ENCODE results near the gene BRSK1.

BRSK1 gene

DNA sequence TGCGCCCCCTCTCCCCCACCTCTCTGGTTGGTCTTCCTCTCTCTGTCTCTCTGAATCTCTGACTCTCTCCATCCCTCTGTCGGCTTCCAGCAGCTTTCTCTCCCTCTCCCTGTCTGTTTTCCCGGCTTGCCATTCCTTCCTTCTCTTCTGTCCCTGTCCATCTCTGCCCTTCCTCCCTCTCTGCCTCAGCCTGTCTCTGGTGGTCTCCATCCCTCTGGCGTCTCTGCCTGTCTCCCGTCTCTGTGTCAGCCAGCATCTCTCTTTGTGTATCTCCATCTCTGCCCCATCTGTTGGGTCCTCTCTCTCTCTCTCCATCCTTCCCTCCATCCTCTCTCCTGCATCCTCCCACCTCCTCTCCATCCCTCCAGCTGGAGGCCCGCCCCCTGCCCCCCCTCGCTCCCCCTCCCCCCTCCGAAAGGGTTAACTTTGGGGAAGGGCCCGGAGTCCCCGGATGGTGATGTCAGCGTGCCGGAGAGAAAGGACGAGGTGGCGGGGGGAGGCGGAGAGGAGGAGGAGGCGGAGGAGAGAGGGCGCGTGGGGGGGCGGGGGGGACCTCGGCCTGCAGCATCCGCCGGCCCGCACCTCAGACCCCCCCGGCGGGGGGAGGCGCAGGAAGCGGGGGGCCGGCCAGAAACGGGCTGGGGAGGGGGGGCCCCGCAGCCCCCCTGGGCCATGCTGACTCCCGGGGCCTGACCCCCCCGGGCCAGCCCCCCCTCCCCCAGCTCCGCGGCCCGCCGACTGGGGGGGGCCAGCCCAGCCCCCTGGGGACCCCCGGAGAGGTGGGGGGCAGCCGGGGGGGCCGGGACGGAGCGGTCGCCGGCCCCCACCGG is at the start of gene BRSK1:
Gene BRSK1 (plus strand): TSS at position 450 of the 830 bp plus-strand sequence. CDS start 446 bp downstream, outside the sequence.
- DNase-seq: peak; percentile 67

DNA sequence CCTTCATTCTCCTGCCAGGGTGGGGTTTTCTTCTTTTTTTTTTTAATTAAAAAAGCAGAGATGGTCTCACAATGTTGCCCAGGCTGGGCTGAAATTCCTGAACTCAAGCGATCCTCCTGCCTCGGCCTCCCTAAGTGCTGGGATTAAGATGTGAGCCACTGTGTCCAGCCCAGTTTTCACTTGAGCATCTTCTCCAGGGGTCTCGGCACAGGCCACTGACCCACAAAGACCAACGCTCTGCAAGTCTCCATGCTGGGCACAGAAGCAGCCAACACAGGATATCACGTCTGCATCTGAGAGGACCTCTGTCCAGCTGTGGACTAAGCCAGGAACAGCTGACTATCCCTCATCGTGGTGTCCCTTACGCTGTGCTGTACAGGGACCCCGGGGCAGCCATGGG is 45.8 kb upstream of the BRSK1 start:
- DNase-seq: no peak

GRCh38 chr19:55239004-55239403 is 44.8 kb upstream of the BRSK1 start:
- no peak for DNase-seq

GRCh38 chr19:55240713-55241020 is 43.1 kb upstream of the BRSK1 start:
- DNase-seq: no peak

GRCh38 chr19:55241143-55241934 is 42.5 kb upstream of the BRSK1 start:
- DNase-seq: no peak

- DNase-seq: no peak
Observed at GRCh38 chr19:55241935-55242464, 41.8 kb upstream of the BRSK1 start.

DNA sequence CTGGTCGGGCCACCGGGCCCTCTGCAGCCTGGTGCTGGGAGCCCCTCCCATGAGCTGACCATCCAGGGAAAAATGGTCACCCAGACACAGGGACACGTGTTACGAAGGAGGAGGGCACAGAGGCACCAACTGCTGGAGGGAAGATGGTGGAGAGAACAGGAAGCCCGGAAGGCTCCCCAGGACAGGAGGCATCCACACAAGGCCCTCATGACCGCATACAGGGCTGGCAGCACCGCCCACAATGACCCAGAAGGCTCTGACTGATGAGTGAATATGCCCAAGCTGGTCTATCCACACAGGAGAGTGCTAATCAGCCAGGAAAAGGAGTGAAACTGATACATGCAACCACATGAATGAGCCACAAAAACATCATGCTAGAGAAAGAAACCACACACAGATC is 41.3 kb upstream of the BRSK1 start:
- no peak for DNase-seq

- DNase-seq: no peak
Observed at GRCh38 chr19:55244004-55244680, 39.7 kb upstream of the BRSK1 start.

GRCh38 chr19:55245236-55245904 is 38.4 kb upstream of the BRSK1 start:
- no peak for DNase-seq

DNA sequence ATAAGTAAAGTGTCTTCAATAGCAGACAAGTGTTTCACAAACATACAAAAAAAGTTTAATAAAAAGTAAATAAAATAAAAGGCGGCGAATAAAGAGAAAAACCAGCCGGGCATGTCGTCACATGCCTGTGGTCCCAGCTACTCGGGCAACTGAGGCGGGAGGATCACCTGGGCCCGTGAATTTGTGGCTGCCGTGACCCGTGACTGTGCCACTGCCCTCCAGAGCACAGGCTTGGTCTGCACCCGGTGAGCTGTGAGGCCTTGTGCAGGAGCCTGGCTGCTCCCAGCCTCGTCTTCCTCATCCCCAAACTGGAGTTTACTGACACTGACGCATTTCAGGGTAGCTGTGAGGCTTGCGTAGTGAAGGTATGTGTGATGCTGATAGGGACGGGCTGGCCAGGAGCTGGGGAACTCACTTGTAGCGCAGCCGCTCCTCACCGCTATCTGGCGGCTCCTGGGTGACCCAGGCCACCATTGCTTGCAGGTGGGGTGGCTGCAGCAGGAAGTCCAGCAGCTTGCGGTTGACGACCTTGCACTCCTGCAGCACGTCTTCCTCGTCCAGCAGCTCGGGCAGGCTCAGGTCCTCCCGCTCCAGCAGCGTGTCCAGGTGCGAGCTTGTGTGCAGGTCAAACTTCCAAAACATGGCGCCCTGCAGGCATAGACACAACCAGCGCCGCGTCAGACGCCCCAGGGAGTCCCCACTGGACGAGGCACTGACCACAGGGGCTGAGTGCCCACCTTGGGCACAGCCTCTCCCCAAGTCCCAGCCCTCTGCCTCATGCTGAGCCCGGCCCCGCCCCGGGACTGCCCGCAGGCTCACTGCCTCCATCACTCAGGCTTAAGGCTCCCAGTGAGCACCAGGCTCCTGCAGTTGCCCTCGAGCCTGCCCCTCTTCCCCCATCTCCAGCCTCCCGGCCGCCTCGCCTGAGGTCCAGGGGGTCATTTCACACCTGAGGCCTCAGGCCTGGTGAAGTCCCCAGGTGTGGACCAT is 37.0 kb upstream of the BRSK1 start:
- no peak for DNase-seq

DNA sequence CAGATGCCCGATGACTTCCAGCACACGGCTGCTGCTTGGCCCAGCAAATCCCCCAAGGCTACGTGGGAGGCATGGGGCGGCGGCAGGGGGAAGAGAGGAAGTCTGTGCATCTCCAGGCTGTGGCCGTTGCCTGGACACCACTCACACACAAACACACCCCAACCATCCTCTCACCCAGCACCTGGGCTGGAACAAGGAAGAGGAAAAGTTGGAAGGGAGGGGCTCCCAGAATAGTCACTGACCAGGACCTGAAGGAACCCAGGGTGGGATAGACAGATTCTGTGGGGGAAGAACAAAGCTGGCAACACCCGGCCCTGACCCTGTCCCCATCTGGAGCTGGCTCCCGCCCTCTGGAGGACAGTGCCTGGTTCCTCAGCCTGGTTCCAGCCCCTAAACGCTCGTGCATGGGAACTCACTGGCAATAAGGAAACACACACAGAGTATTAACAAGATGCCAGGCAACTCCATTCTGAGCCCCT is 36.1 kb upstream of the BRSK1 start:
- DNase-seq: no peak

- no peak for DNase-seq
Observed at GRCh38 chr19:55248166-55248675, 35.6 kb upstream of the BRSK1 start.

GRCh38 chr19:55248704-55249103 is 35.1 kb upstream of the BRSK1 start:
- no peak for DNase-seq

DNA sequence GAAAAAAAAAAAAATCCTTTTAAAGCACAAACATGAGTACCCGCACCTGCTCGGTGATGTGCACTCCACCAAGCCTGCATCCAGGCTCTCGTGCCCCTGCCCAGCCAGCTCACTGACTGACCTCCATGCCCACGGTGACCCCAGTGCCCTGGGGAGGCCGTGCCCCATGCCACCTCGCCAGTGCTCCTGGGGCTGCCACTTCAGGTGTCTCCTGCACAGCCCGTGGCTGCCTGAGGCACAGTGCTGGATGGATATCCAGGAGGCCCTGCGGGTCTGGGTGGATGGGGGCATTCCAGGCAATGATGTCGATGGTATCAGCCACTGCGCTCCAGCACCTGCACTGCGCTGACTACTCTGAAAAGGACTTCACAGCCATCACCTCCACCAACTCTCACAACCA is 34.0 kb upstream of the BRSK1 start:
- DNase-seq: no peak

- no peak for DNase-seq
Observed at GRCh38 chr19:55250262-55251036, 33.3 kb upstream of the BRSK1 start.

DNA sequence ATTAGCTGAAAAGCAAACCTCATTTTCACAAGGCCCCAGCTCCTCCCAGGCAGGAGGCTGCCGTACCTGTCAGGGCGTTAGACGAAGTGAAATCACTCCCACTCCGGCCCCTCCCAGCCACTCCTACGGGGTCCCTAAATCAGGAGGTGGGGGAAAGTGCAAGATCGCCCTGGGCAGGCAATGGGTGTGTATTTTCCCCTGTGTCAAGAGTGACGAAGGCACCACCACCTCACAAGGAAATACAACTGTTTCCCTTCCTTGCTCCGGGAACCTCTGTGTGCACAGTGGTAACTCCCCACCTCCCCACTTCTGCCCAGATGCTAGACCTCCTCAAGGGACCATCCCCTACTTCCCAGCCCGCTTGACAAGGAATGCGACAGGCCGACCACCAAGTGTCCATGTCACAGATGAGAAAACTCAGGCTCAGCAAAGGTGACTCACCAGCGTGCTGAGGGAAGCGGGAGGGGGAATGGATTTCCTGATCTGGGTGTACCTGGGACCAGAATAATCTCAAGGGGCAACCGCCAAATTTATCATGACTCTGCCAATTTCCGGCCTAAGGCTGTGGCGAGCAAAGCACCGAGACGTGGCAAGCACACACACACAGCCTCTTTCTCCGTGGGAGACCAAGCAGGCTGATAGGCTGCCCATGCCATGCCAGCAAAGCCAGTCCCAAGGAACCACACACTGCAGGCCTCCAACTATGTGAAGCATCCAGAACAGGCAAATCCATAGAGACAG is 32.3 kb upstream of the BRSK1 start:
- peak; percentile 57 for DNase-seq

DNA sequence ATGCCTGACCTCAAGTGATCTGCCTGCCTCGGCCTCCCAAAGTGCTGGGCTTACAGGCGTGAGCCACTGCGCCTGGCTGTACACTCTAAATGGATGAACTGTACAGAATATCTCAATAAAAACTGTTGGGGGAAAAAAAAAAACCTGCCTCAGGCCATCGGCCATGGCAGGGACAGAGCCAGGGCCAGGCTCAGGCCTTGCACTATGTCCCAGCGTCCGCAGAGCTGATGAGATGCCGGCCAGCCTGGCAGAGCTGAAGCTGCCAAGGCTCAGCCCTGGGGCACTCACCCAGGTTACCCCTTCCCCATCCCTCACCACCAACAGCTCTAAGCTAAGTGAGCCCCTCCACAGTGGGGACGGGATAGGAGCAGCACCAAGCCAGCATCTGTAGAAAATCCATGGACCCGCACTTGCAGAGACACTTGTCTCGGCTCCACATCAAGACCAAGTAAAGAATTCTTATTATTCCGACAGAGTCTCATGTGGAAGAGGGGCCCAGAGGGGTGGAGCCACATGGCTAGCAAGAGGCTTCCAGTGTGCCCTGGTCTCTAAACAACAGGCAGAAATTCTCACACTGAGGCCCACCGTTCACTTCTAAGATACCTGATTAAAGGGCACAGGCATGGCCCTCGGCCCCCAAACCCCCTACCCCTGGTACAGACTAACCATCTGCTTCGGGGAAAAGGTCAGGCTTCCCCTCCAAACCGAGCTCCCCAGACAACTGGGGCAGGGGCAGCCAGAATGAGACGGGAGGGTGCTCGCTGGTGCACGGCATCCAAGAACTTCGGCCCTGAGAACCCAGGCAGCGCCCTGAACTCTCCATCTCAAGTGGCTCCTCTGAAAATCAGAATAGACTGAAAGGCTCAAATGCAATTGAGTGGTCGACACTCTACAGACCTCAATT is 30.8 kb upstream of the BRSK1 start:
- no peak for DNase-seq

DNA sequence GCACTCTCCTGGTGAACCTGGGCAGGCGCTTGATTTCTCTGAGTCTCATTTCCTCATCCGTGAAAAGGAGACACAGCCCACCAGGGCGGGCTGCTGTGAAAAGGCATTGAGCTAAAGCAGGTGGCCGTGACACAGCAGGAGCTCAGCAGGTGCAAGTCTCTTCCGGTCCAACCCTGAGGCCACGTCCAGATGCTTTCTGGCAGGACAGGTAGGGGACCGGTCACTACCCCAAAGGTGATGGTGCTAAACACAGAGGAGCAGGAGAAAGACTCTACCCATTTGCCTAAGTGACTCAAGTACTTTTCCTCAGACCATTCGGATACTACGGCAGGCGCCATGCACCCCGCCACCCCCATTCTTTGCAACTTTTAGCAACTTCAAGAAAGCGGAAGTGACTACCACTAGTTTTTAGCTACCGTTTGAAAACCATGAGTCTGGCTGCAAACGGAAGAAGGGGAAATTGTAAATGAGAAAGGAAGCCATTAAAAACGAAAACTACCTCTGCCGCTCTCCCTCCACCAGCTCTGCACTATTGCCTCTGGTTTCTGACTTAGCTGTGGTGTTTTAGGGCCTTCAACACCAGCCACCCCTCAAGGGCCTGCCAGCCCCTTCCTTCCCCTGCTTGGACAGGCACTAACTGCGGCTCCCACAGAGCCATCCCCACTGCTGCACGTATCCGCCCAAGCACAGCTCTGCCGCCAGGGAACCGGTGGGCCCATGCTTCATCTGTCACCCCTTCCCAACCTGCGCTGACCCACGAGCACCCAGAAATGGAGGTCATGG is 29.8 kb upstream of the BRSK1 start:
- DNase-seq: peak; percentile 74
